ENCODE data around the gene ERBB4. TPM values are rescaled to one million over a fixed set of nuclear protein-coding genes. Genes with fewer than 3 reads are reported as not detected.

Gene ERBB4
- total and polyA plus RNA-seq, 2 of the 8 experiments (the other 6 are each of a cell fraction or from before 2014, with no cell fraction given) = 0.34 to 1.3 TPM

DNA sequence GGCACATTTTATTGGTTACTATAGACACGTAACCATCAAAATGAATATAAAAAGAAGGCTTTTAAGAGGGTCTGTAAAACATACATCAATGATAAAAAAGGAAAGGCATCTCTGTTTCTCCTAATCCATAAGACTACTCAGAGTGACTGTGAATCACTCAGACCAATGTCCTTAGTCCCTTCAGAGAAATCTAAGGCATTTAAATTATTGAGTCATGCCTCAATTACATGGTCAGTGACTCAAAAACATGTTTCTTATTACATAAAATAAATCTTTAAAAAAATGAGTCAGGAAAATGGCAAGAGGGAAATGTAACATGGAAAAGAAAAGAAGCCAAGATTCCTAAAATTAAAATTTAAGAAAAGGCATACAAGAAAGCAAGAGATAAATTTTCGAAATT, 146.6 kb downstream of the ERBB4 start:
- H4K5ac ChIP-seq (ENCODE audit: insufficient read length, low read depth, low read length) = no peak overlapping the region
- no peak overlapping the region for H2BK120ac ChIP-seq (replicated peaks; ENCODE audit: low read depth, low read length)
- no peak overlapping the region for H4K91ac ChIP-seq (replicated peaks; ENCODE audit: insufficient read length, low read length)
- no peak overlapping the region for H3K56ac ChIP-seq (replicated peaks; ENCODE audit: insufficient read length, low read depth, low read length)
- no peaks in the 10 kb centered on the region for H3K9me3 ChIP-seq (ENCODE audit: insufficient read depth in 2 of 2, low read depth in 1 of 2, low read length in 1 of 2)
- H3K18ac ChIP-seq (ENCODE audit: extremely low read depth, low read length) = no peak overlapping the region
- H3K79me1 ChIP-seq (ENCODE audit: low read depth, low read length) = no peaks in the 10 kb centered on the region
- no peak overlapping the region for H2BK12ac ChIP-seq (ENCODE audit: low read depth, low read length)
- 97% methylated on average over 2 of the region's 2 CpGs; no CpG with 5 or more reads in 1 of the 2 experiments for WGBS, 2 experiments (ENCODE audit: extremely low coverage in 1 of 2, insufficient coverage in 1 of 2, insufficient read length in 1 of 2, insufficient replicate concordance in 2 of 2, low coverage in 1 of 2, low lambda C conversion rate in 2 of 2, missing lambda C conversion rate in 1 of 2)
- H3K23me2 ChIP-seq (ENCODE audit: low read depth, low read length) = no peaks in the 10 kb centered on the region
- H3K4me3 ChIP-seq (ENCODE audit: extremely low read depth in 1 of 4, insufficient read depth in 2 of 4, low read depth in 3 of 4, low read length in 4 of 4) = no peak overlapping the region
- H3K4me1 ChIP-seq (replicated peaks in 1 of 4; ENCODE audit: control insufficient read depth in 3 of 4, insufficient read depth in 4 of 4, low read length in 3 of 4) = peaks cover 0 to under 1% (median 0%) of the 10 kb centered on the region in 4 experiments; a peak in 2 of 7 replicates
- no peaks in the 10 kb centered on the region for H4K20me1 ChIP-seq (replicated peaks in 1 of 2; ENCODE audit: control insufficient read depth in 1 of 2, insufficient read depth in 2 of 2, low read length in 2 of 2)
- ChIA-PET CTCF (ENCODE audit: partially characterized antibody) (no interaction called here), POLR2A (ENCODE audit: partially characterized antibody) (no interaction called here)
- no peak overlapping the region for H3K23ac ChIP-seq (ENCODE audit: insufficient read length)
- DNase-seq (ENCODE audit: low read depth in 1 of 2, low spot score in 2 of 2) = no peak
- H3K4ac ChIP-seq (replicated peaks; ENCODE audit: insufficient read length, low read depth, low read length) = no peak overlapping the region
- no peak for FAIRE-seq
- no peaks in the 10 kb centered on the region for H3K36me3 ChIP-seq (ENCODE audit: control insufficient read depth in 2 of 4, insufficient read depth in 4 of 4, low read length in 3 of 4)
- H2BK15ac ChIP-seq (ENCODE audit: low read length) = no peak overlapping the region
- H4K8ac ChIP-seq (ENCODE audit: extremely low read depth, insufficient read depth, low read length) = no peak overlapping the region
- H3K27ac ChIP-seq (ENCODE audit: low read depth, low read length) = no peak overlapping the region
- TF ChIP-seq USF2 (IDR thresholded peaks at IDR 0.05; ENCODE audit: low read length) (no peak), TBP (IDR thresholded peaks at IDR 0.05; ENCODE audit: low read depth, low read length) (no peak), KDM5A (IDR thresholded peaks at IDR 0.05; ENCODE audit: low read length) (no peak), SIX5 (IDR thresholded peaks at IDR 0.05; ENCODE audit: low read depth, low read length) (no peak), PHF8 (conservative IDR thresholded peaks at IDR 0.05; ENCODE audit: low read depth, low read length) (no peak), SP1 (IDR thresholded peaks at IDR 0.05; ENCODE audit: low read depth, low read length) (no peak), CBX8 (IDR thresholded peaks at IDR 0.05; ENCODE audit: borderline replicate concordance, low read depth, low read length) (no peak)
- TF ChIP-seq, protein P1, sequence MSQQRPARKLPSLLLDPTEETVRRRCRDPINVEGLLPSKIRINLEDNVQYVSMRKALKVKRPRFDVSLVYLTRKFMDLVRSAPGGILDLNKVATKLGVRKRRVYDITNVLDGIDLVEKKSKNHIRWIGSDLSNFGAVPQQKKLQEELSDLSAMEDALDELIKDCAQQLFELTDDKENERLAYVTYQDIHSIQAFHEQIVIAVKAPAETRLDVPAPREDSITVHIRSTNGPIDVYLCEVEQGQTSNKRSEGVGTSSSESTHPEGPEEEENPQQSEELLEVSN (IDR thresholded peaks at IDR 0.05) = no peak
- TF ChIP-seq, protein P2, sequence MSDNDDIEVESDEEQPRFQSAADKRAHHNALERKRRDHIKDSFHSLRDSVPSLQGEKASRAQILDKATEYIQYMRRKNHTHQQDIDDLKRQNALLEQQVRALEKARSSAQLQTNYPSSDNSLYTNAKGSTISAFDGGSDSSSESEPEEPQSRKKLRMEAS (IDR thresholded peaks at IDR 0.05) = no peak
- H3K9ac ChIP-seq (replicated peaks in 1 of 4; ENCODE audit: extremely low read depth in 1 of 4, low read depth in 3 of 4, low read length in 3 of 4) = no peak overlapping the region
- H2BK20ac ChIP-seq (ENCODE audit: low read length) = no peak overlapping the region
- no peak overlapping the region for H2BK5ac ChIP-seq (ENCODE audit: low read depth, low read length)
- no peak overlapping the region for H3K4me2 ChIP-seq (ENCODE audit: insufficient read depth in 1 of 2, low read depth in 2 of 2, low read length in 2 of 2)
- H3K79me2 ChIP-seq (ENCODE audit: control insufficient read depth in 1 of 2, insufficient read depth in 2 of 2, low read length in 2 of 2) = no peaks in the 10 kb centered on the region
- no peaks in the 10 kb centered on the region for H3K27me3 ChIP-seq (replicated peaks in 1 of 4; ENCODE audit: control insufficient read depth in 3 of 4, extremely low read depth in 1 of 4, insufficient read depth in 3 of 4, low read length in 3 of 4)
- no peak overlapping the region for H2AK5ac ChIP-seq (ENCODE audit: low read depth, low read length)
- no peak overlapping the region for H3K14ac ChIP-seq (ENCODE audit: insufficient read length)
- H2AFZ ChIP-seq (ENCODE audit: low read length) = no peak overlapping the region
